Tibial nerve (tissue), 4 donors: ENCODE measurements around the gene GRIN2A.

Experiments
- CTCF ChIP-seq, 5 experiments: fragments of 200-600 bp in 3 of 5; fragments of 450-650 bp in 2 of 5; sonication (generic) in 3 of 5; IDR thresholded peaks; one replicate each; pipeline ENCODE4 v1.5.1; 2016 to 2019; ENCODE audit warnings: antibody characterized with exemption in 5 of 5, mild to moderate bottlenecking in 3 of 5, moderate library complexity in 2 of 5
- EP300 ChIP-seq, 2 donors: sonication (generic); formaldehyde crosslinking; IDR thresholded peaks; one replicate each; pipeline ENCODE4 v1.6.1; 2017; ENCODE audit warnings: antibody characterized with exemption in 2 of 2, mild to moderate bottlenecking in 1 of 2

DNA sequence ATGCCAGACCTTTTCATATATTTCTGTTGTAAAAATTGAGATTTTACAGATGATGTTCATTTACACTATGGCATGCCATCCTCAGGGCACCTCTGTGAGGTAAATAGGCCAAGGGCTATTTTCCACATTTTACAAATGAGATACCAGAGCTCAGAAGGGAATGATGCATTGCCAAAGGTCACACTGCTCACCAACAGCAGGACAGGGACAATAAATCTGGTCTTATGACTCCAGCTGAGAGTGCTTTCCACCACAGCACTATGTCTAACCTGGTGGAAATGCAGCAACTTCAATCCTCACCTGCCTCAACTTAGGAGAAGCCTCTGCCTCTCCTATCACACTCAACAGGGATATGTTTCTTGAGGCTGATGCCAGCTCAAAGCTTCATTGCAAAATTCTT lies 40.6 kb downstream of the GRIN2A start:
- TF ChIP-seq CTCF (IDR thresholded peaks at IDR 0.05), result no peak
- TF ChIP-seq EP300 (IDR thresholded peaks at IDR 0.05), result no peak
